Neural cell (in vitro differentiated cells): ENCODE results near the gene SLC37A1. TPM values are rescaled to one million over a fixed set of nuclear protein-coding genes. Genes with fewer than 3 reads are reported as not detected.

Source experiments
- H2AFZ ChIP-seq: fragments of 200-600, 300-800 bp; sonication (generic), shearing (Covaris generic); 2 replicates; pipeline ENCODE4 v1.6.0; 2014; ENCODE audit warnings: low read depth, mild to moderate bottlenecking, antibody characterized with exemption, low read length, moderate library complexity
- H3F3A ChIP-seq: fragments of 200-600 bp; shearing (Covaris generic); 2 replicates; pipeline ENCODE4 v1.6.1; 2016; ENCODE audit warnings: mild to moderate bottlenecking, moderate library complexity, mixed read lengths, antibody characterized with exemption, low read length; ENCODE audit not compliant: insufficient read depth, poor library complexity, severe bottlenecking
- H3K27ac ChIP-seq: fragments of 200-600, 300-800 bp; sonication (generic), shearing (Covaris generic); 2 replicates; pipeline ENCODE4 v1.5.1; 2014; ENCODE audit warnings: mild to moderate bottlenecking, low read length, moderate library complexity
- H3K27me3 ChIP-seq: fragments of 300-800, 200-600 bp; sonication (generic), shearing (Covaris generic); 2 replicates; pipeline ENCODE4 v1.6.0; 2014; ENCODE audit warnings: mild to moderate bottlenecking, low read depth, low read length, moderate library complexity; ENCODE audit not compliant: insufficient read depth
- H3K36me3 ChIP-seq: fragments of 300-800, 200-600 bp; sonication (generic), shearing (Covaris generic); 2 replicates; pipeline ENCODE4 v1.5.1; 2014; ENCODE audit warnings: mild to moderate bottlenecking, antibody characterized with exemption, low read length, moderate library complexity; ENCODE audit not compliant: insufficient read depth
- H3K4me2 ChIP-seq: fragments of 300-800, 200-600 bp; sonication (generic), shearing (Covaris generic); 2 replicates; pipeline ENCODE4 v1.6.0; 2014; ENCODE audit warnings: mild to moderate bottlenecking, low read length
- H3K4me3 ChIP-seq: fragments of 300-800, 200-600 bp; sonication (generic), shearing (Covaris generic); 2 replicates; pipeline ENCODE4 v1.5.1; 2014; ENCODE audit warnings: mild to moderate bottlenecking, low read length, moderate library complexity
- H3K79me2 ChIP-seq: fragments of 200-600 bp; shearing (Covaris generic); replicated peaks from 2 replicates; pipeline ENCODE4 v1.6.0; 2014; ENCODE audit warnings: mild to moderate bottlenecking, low read length, moderate library complexity; ENCODE audit not compliant: insufficient read depth
- H3K9ac ChIP-seq: fragments of 300-800, 200-600 bp; sonication (generic), shearing (Covaris generic); 2 replicates; pipeline ENCODE4 v1.6.1; 2016; ENCODE audit warnings: mild to moderate bottlenecking, low read length, mixed read lengths
- H3K9me2 ChIP-seq: fragments of 200-600 bp; shearing (Covaris generic); 2 replicates; pipeline ENCODE4 v1.6.1; 2016; ENCODE audit warnings: mild to moderate bottlenecking, low read length, mixed read lengths; ENCODE audit not compliant: insufficient read depth
- H3K9me3 ChIP-seq: fragments of 200-600, 300-800 bp; sonication (generic), shearing (Covaris generic); 2 replicates; pipeline ENCODE4 v1.6.1; 2016; ENCODE audit warnings: mild to moderate bottlenecking, mixed run types, low read length, moderate library complexity, mixed read lengths
- H4K20me1 ChIP-seq: fragments of 200-600 bp; shearing (Covaris generic); 2 replicates; pipeline ENCODE4 v1.6.1; 2016; ENCODE audit warnings: mild to moderate bottlenecking, mixed run types; ENCODE audit not compliant: insufficient read depth
- CTCF ChIP-seq: fragments of 450-650 bp; IDR thresholded peaks from 2 replicates; pipeline ENCODE4 v1.5.1; 2014; ENCODE audit warnings: antibody characterized with exemption, mild to moderate bottlenecking, moderate library complexity; ENCODE audit not compliant: poor library complexity, severe bottlenecking
- EP300 ChIP-seq: fragments of 450-650 bp; conservative IDR thresholded peaks from 2 replicates; pipeline ENCODE4 v1.6.1; 2014; ENCODE audit warnings: antibody characterized with exemption, mild to moderate bottlenecking, moderate library complexity; ENCODE audit not compliant: poor library complexity, severe bottlenecking
- EZH2 ChIP-seq: fragments of 200-600, 300-800 bp; shearing (Covaris generic), sonication (generic); IDR thresholded peaks from 2 replicates; pipeline ENCODE4 v1.6.1; 2014; ENCODE audit warnings: antibody characterized with exemption, low read length, borderline replicate concordance, mild to moderate bottlenecking; ENCODE audit not compliant: insufficient read depth, poor library complexity, severe bottlenecking
- MXI1 ChIP-seq: fragments of 450-650 bp; conservative IDR thresholded peaks from 2 replicates; pipeline ENCODE4 v1.6.1; 2014; ENCODE audit warnings: antibody characterized with exemption, mild to moderate bottlenecking; ENCODE audit not compliant: poor library complexity, severe bottlenecking
- POLR2AphosphoS5 ChIP-seq: IDR thresholded peaks from 2 replicates; pipeline ENCODE4 v1.6.1; 2012
- RAD21 ChIP-seq: fragments of 450-650 bp; conservative IDR thresholded peaks from 2 replicates; pipeline ENCODE4 v1.6.1; 2014; ENCODE audit warnings: antibody characterized with exemption, mild to moderate bottlenecking, moderate library complexity
- REST ChIP-seq: IDR thresholded peaks from 2 replicates; pipeline ENCODE4 v1.6.1; 2012; ENCODE audit warnings: borderline replicate concordance
- SMC3 ChIP-seq: fragments of 450-650 bp; conservative IDR thresholded peaks from 2 replicates; pipeline ENCODE4 v1.6.1; 2014; ENCODE audit warnings: antibody characterized with exemption, mild to moderate bottlenecking, moderate library complexity; ENCODE audit not compliant: poor library complexity
- TAF1 ChIP-seq: IDR thresholded peaks from 2 replicates; pipeline ENCODE4 v1.6.1; 2012; ENCODE audit warnings: low read depth
- polyA plus RNA-seq: library from polyadenylated mRNA; depleted of rRNA; stranded (reverse); fragments of >200 nt; gene quantifications from 2 replicates; pipeline ENCODE4 v1.2.3, GENCODE V29; 2014

SLC37A1 gene
- polyA plus RNA-seq, 1 donor from 2014 or later: 60.7 TPM

GRCh38 chr21:42542596-42542995 is 28.9 kb downstream of the SLC37A1 start:
- Histone ChIP-seq H3K27me3 (no peaks in the 10 kb centered on the region), H3F3A (no peaks in the 10 kb centered on the region), H3K9me2 (no peaks in the 10 kb centered on the region), H3K4me2 (no peak overlapping the region), H3K9ac (no peak overlapping the region), H3K36me3 (peaks cover 8% of the 10 kb centered on the region), H3K79me2 (no peaks in the 10 kb centered on the region), H2AFZ (no peak overlapping the region), H4K20me1 (no peaks in the 10 kb centered on the region), H3K27ac (no peak overlapping the region), H3K4me3 (no peak overlapping the region), H3K9me3 (no peaks in the 10 kb centered on the region)
- TF ChIP-seq SMC3 (no peak), REST (no peak), POLR2AphosphoS5 (no peak), EP300 (no peak), TAF1 (no peak)

GRCh38 chr21:42543106-42543847 is 29.6 kb downstream of the SLC37A1 start:
- TF ChIP-seq TAF1: no peak
- TF ChIP-seq EP300: no peak
- no peak for TF ChIP-seq EZH2
- no peak for TF ChIP-seq POLR2AphosphoS5
- TF ChIP-seq RAD21: no peak
- TF ChIP-seq REST: no peak
- TF ChIP-seq CTCF: no peak
- no peak for TF ChIP-seq SMC3
- no peak for TF ChIP-seq MXI1
- Histone ChIP-seq H3K27me3 (no peaks in the 10 kb centered on the region), H3K4me2 (no peak overlapping the region), H3K79me2 (no peaks in the 10 kb centered on the region), H3K9me3 (no peaks in the 10 kb centered on the region), H3F3A (no peaks in the 10 kb centered on the region), H3K27ac (no peak overlapping the region), H2AFZ (no peak overlapping the region), H3K36me3 (peaks cover 8% of the 10 kb centered on the region), H3K9me2 (no peaks in the 10 kb centered on the region), H3K9ac (no peak overlapping the region), H4K20me1 (no peaks in the 10 kb centered on the region), H3K4me3 (no peak overlapping the region)
